ENCODE data around the gene DHRS7C. TPM values are rescaled to one million over a fixed set of nuclear protein-coding genes. Genes with fewer than 3 reads are reported as not detected.

The DHRS7C gene
- total and polyA plus RNA-seq, 2 donors (not counting 3 experiments of a cell fraction or from before 2014, with no cell fraction given) = not detected

DNA sequence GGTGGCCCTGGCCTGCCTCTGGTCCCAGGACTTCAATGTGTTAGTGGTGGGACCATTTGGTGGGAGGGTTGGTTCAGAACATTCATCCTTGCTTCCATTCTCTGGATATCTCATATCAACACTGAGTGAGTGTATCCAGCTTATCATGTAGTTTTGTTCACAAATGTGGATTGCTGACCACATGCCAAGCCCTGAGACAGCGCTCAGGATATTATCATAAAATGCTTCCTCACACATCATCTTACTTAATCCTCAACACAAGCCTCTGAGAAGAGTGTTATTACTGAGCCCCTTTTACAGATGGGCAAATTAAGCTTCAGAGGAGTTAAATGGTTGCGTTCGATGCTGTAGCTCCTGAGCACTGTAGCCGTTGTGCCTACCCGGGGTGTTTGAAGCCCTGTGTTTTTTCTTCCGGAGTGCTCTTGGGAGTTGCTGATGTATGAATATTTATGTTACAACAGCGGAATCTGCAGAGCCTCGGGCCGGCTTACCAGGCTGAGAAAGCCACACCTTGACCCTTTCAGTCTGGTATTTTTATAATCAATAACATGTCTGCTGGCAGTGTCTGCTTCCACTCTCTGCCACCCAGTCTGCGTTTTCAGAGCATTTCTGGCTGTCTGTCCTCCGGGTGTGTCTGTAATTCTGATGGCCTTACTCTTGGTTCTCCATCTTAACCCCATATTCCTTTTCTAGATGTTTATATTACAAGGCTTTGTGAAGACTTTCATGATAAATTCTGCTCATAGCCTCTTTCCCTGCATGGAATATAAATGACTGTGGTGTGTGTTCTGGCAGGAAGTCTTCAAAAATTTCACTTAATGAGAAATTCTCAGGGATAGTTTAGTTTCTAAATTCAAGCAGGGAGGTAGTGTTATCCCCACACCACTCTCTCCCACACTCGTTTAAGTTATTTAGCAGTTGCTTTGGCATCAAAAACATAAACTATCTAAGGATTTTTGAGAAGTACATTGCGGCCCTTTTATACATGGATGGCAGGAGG lies 37.2 kb upstream of the DHRS7C start:
- FAIRE-seq (no peak), DNase-seq (ENCODE audit: low read depth, low spot score) (no peak)
- H3K4me3 ChIP-seq (replicated peaks in 1 of 3; ENCODE audit: insufficient read depth in 1 of 3, low read depth in 1 of 3, low read length in 3 of 3) = no peak overlapping the region
- H3K4me2 ChIP-seq (ENCODE audit: insufficient read depth, low read length) = no peak overlapping the region
- no peaks in the 10 kb centered on the region for H3K27me3 ChIP-seq (ENCODE audit: control insufficient read depth in 2 of 2, insufficient read depth in 2 of 2, low read length in 2 of 2)
- peaks cover 2% of the 10 kb centered on the region for H3K9me3 ChIP-seq (replicated peaks; ENCODE audit: control insufficient read depth, insufficient read depth, low read length)
- H3K9me1 ChIP-seq (replicated peaks; ENCODE audit: control insufficient read depth, extremely low read depth, insufficient read depth, low read length) = no peaks in the 10 kb centered on the region
- no peak overlapping the region for H3K27ac ChIP-seq (ENCODE audit: insufficient read depth, low read depth, low read length)
- CTCF ChIA-PET = no interaction called here
- intact Hi-C loops (cut with micrococcal nuclease) = no loop called here
- TF ChIP-seq MAX (IDR thresholded peaks at IDR 0.05; ENCODE audit: insufficient read depth, insufficient read length) (no peak), EZH2 (IDR thresholded peaks at IDR 0.05; ENCODE audit: borderline replicate concordance, low read depth, low read length, severe bottlenecking) (no peak), POLR2A (IDR thresholded peaks at IDR 0.05; ENCODE audit: low read depth, low read length) (no peak), POLR2AphosphoS5 (IDR thresholded peaks at IDR 0.05; ENCODE audit: insufficient read depth, low read depth, low read length) (no peak), FOS (IDR thresholded peaks at IDR 0.05; ENCODE audit: borderline replicate concordance, insufficient read depth, low read length) (no peak), GATA2 (IDR thresholded peaks at IDR 0.05; ENCODE audit: insufficient read depth, insufficient read length, low read depth, low read length) (no peak), MYC (IDR thresholded peaks at IDR 0.05; ENCODE audit: low read depth, low read length) (no peak), JUN (IDR thresholded peaks at IDR 0.05; ENCODE audit: borderline replicate concordance, insufficient read depth, insufficient read length, low read depth) (no peak)
- TF ChIP-seq, protein P1, sequence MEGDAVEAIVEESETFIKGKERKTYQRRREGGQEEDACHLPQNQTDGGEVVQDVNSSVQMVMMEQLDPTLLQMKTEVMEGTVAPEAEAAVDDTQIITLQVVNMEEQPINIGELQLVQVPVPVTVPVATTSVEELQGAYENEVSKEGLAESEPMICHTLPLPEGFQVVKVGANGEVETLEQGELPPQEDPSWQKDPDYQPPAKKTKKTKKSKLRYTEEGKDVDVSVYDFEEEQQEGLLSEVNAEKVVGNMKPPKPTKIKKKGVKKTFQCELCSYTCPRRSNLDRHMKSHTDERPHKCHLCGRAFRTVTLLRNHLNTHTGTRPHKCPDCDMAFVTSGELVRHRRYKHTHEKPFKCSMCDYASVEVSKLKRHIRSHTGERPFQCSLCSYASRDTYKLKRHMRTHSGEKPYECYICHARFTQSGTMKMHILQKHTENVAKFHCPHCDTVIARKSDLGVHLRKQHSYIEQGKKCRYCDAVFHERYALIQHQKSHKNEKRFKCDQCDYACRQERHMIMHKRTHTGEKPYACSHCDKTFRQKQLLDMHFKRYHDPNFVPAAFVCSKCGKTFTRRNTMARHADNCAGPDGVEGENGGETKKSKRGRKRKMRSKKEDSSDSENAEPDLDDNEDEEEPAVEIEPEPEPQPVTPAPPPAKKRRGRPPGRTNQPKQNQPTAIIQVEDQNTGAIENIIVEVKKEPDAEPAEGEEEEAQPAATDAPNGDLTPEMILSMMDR (IDR thresholded peaks at IDR 0.05; ENCODE audit: extremely low read depth in 1 of 2, insufficient read depth in 1 of 2, low read depth in 1 of 2, low read length in 2 of 2) = no peak
- no peak overlapping the region for H3K9ac ChIP-seq (replicated peaks; ENCODE audit: extremely low read depth, insufficient read depth, low read length)
- POLR2A ChIA-PET = no interaction called here
- BruUV-seq (replicated peaks) = no TSS peak
- H4K20me1 ChIP-seq (replicated peaks; ENCODE audit: control insufficient read depth, extremely low read depth, insufficient read depth, low read length) = no peaks in the 10 kb centered on the region
- dilution Hi-C loops (cut with MboI; ENCODE audit: extremely low pct_ligation_motif_present, low sequenced_read_pairs) = no loop called here
- no peaks in the 10 kb centered on the region for H3K79me2 ChIP-seq (ENCODE audit: control insufficient read depth, insufficient read depth, low read length)
- no peak overlapping the region for H2AFZ ChIP-seq (ENCODE audit: low read depth, low read length)
- H3K4me1 ChIP-seq (ENCODE audit: control insufficient read depth, extremely low read depth, insufficient read depth, low read length) = no peaks in the 10 kb centered on the region
- no peaks in the 10 kb centered on the region for H3K36me3 ChIP-seq (ENCODE audit: control insufficient read depth in 2 of 2, extremely low read depth in 1 of 2, insufficient read depth in 2 of 2, low read length in 2 of 2)

All from endothelial cell of umbilical vein (primary cell).